OCI-LY7 (cell line): ENCODE results near the gene KIF20A. TPM values are rescaled to one million over a fixed set of nuclear protein-coding genes. Genes with fewer than 3 reads are reported as not detected.

Experiments used
- BruUV-seq: library from RNA; stranded (reverse); fragments of 400-500 nt; replicated peaks from 2 replicates; lab custom pipeline; 2021; lab: Mats Ljungman, UMichigan
- CTCF ChIA-PET: fragments of 300-600 bp; sonication (Branson Sonifier 250); formaldehyde crosslinking; loops from one replicate; lab custom pipeline; 2022; ENCODE audit warnings: antibody characterized with exemption; ENCODE audit not compliant: unreplicated experiment; lab: Charles Lee
- POLR2A ChIA-PET: fragments of 300-600 bp; sonication (Branson Sonifier 250); formaldehyde crosslinking; loops from one replicate; lab custom pipeline; 2022; ENCODE audit warnings: antibody characterized with exemption; lab: Charles Lee
- DNase-seq: peaks from one replicate; pipeline ENCODE4 v3.0.0-alpha.2; 2015; ENCODE audit warnings: low spot score
- H2AFZ ChIP-seq: fragments of 200-600 bp; sonication (generic), shearing (Covaris generic); 2 replicates; pipeline ENCODE4 v1.6.1; 2014; ENCODE audit warnings: mild to moderate bottlenecking, antibody characterized with exemption, low read length, moderate library complexity
- H3K27ac ChIP-seq: fragments of 200-600 bp; sonication (generic); 2 replicates; pipeline ENCODE4 v1.5.1; 2014; ENCODE audit warnings: mixed run types, low read depth, mild to moderate bottlenecking, moderate library complexity, low read length, inconsistent platforms; ENCODE audit not compliant: poor library complexity, severe bottlenecking
- H3K36me3 ChIP-seq: fragments of 200-600 bp; sonication (generic); 2 replicates; pipeline ENCODE4 v1.6.1; 2014; ENCODE audit warnings: mild to moderate bottlenecking, antibody characterized with exemption, low read length, moderate library complexity, mixed read lengths; ENCODE audit not compliant: insufficient read depth
- H3K4me1 ChIP-seq: fragments of 200-600 bp; sonication (generic); 2 replicates; pipeline ENCODE4 v1.5.1; 2014; ENCODE audit warnings: mild to moderate bottlenecking, low read length; ENCODE audit not compliant: insufficient read depth, poor library complexity, severe bottlenecking
- H3K4me2 ChIP-seq: fragments of 200-600 bp; sonication (generic); 2 replicates; pipeline ENCODE4 v1.6.1; 2014; ENCODE audit warnings: mild to moderate bottlenecking, low read length
- H3K4me3 ChIP-seq: fragments of 200-600 bp; sonication (generic); 2 replicates; pipeline ENCODE4 v1.5.1; 2014; ENCODE audit warnings: mild to moderate bottlenecking, low read depth, low read length; ENCODE audit not compliant: poor library complexity, severe bottlenecking
- H3K79me2 ChIP-seq: fragments of 200-600 bp; sonication (generic); 2 replicates; pipeline ENCODE4 v1.6.1; 2016; ENCODE audit warnings: low read depth, mild to moderate bottlenecking, low read length, moderate library complexity, mixed read lengths; ENCODE audit not compliant: insufficient read depth
- H3K9me2 ChIP-seq: fragments of 200-600 bp; sonication (generic); 2 replicates; pipeline ENCODE4 v1.6.1; 2016; ENCODE audit warnings: mild to moderate bottlenecking, low read length, mixed read lengths; ENCODE audit not compliant: insufficient read depth
- H3K9me3 ChIP-seq: fragments of 200-600 bp; sonication (generic); 2 replicates; pipeline ENCODE4 v1.6.1; 2014; ENCODE audit warnings: mild to moderate bottlenecking, mixed run types, low read length, mixed read lengths
- H4K20me1 ChIP-seq: fragments of 200-600 bp; sonication (generic); 2 replicates; pipeline ENCODE4 v1.6.1; 2014; ENCODE audit warnings: mild to moderate bottlenecking, antibody characterized with exemption, low read length, moderate library complexity, mixed read lengths; ENCODE audit not compliant: insufficient read depth
- EZH2phosphoT487 ChIP-seq: fragments of 200-600 bp; sonication (generic); IDR thresholded peaks from 2 replicates; pipeline ENCODE4 v1.6.1; 2018; ENCODE audit warnings: low read depth, borderline replicate concordance, mild to moderate bottlenecking, mixed run types, antibody characterized with exemption, low read length, moderate library complexity, mixed read lengths
- intact Hi-C: fragments of 100-400 bp; cut with micrococcal nuclease; formaldehyde crosslinking; loops from one replicate; pipeline ENCODE4 v1.10.0; 2022; ENCODE audit not compliant: unreplicated experiment
- total RNA-seq, 2 experiments: library from RNA; depleted of rRNA in 1 of 2; stranded (reverse); fragments of >200 nt in 1 of 2; shearing (Covaris generic) in 1 of 2; gene quantifications; 2 replicates each; pipeline ENCODE4 v1.2.3, GENCODE V29; 2014 to 2022
- TF ChIP-seq, protein P1 (sequence below): fragments of 200-600 bp; sonication (generic); conservative IDR thresholded peaks from 2 replicates; pipeline ENCODE4 v1.5.1; 2014; ENCODE audit warnings: mild to moderate bottlenecking, antibody characterized with exemption, low read length, moderate library complexity, mixed read lengths

The KIF20A gene
- total RNA-seq, 2 experiments from 2014 or later, result 63.1 to 65.1 TPM

- H3K36me3 ChIP-seq, result peaks cover 64% of the 10 kb centered on the region
- no peak overlapping the region for H3K27ac ChIP-seq
- no peak for DNase-seq
- no peaks in the 10 kb centered on the region for H4K20me1 ChIP-seq
- no peak overlapping the region for H2AFZ ChIP-seq
- H3K4me3 ChIP-seq, result no peak overlapping the region
- H3K79me2 ChIP-seq, result no peaks in the 10 kb centered on the region
- no peak overlapping the region for H3K4me2 ChIP-seq
- intact Hi-C loops, result no loop called here
- no peaks in the 10 kb centered on the region for H3K4me1 ChIP-seq
- POLR2A ChIA-PET, result no interaction called here
- no peaks in the 10 kb centered on the region for H3K9me2 ChIP-seq
- no TSS peak for BruUV-seq
- H3K9me3 ChIP-seq, result no peaks in the 10 kb centered on the region
- TF ChIP-seq, protein P1, sequence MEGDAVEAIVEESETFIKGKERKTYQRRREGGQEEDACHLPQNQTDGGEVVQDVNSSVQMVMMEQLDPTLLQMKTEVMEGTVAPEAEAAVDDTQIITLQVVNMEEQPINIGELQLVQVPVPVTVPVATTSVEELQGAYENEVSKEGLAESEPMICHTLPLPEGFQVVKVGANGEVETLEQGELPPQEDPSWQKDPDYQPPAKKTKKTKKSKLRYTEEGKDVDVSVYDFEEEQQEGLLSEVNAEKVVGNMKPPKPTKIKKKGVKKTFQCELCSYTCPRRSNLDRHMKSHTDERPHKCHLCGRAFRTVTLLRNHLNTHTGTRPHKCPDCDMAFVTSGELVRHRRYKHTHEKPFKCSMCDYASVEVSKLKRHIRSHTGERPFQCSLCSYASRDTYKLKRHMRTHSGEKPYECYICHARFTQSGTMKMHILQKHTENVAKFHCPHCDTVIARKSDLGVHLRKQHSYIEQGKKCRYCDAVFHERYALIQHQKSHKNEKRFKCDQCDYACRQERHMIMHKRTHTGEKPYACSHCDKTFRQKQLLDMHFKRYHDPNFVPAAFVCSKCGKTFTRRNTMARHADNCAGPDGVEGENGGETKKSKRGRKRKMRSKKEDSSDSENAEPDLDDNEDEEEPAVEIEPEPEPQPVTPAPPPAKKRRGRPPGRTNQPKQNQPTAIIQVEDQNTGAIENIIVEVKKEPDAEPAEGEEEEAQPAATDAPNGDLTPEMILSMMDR, result no peak
- no peak for TF ChIP-seq EZH2phosphoT487
- CTCF ChIA-PET, result no interaction called here
Observed at GRCh38 chr5:138157626-138158025, 21.3 kb upstream of the KIF20A start.

- intact Hi-C loops, result no loop called here
- Histone ChIP-seq H3K36me3 (peaks cover 84% of the 10 kb centered on the region), H2AFZ (no peak overlapping the region)
Observed at GRCh38 chr5:138159666-138160065, 19.2 kb upstream of the KIF20A start.

DNA sequence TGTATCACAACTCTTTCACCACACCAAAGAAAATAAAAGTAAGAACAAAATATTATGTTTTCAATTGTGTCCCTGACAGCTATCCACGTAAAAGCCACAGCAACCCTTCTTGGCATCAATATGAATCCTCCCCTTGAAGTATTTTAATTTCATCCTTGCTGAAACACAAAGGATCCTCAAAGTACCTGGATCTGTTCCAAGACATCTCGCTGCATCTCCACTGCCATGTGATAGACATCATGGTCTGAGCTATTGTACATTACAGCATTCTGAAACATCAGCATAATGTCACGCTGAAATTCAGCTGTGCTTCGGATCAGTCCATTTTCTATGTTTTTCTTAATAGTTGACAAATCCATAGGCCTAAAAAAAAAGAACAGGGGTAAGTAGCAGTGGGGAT is 18.2 kb upstream of the KIF20A start:
- H3K4me1 ChIP-seq, result no peaks in the 10 kb centered on the region
- H3K27ac ChIP-seq, result no peak overlapping the region
- no TSS peak for BruUV-seq
- no peaks in the 10 kb centered on the region for H3K9me3 ChIP-seq
- H3K36me3 ChIP-seq, result peaks cover 95% of the 10 kb centered on the region
- TF ChIP-seq, protein P1, result no peak
- TF ChIP-seq EZH2phosphoT487, result no peak
- H4K20me1 ChIP-seq, result no peaks in the 10 kb centered on the region
- H3K4me3 ChIP-seq, result no peak overlapping the region
- CTCF ChIA-PET, result no interaction called here
- no peak overlapping the region for H2AFZ ChIP-seq
- POLR2A ChIA-PET, result interaction anchor here (1.0 kb wide), 1 partner anchor 11 kb away, joined by 3 read pairs; no protein-coding TSS in a partner anchor
- H3K79me2 ChIP-seq, result no peaks in the 10 kb centered on the region
- intact Hi-C loops, result no loop called here
- DNase-seq, result no peak
- no peak overlapping the region for H3K4me2 ChIP-seq
- H3K9me2 ChIP-seq, result no peaks in the 10 kb centered on the region

More at GRCh38 chr5:138159666-138160065, 19.2 kb upstream of the KIF20A start:
- Histone ChIP-seq H3K9me2 (no peaks in the 10 kb centered on the region), H3K9me3 (no peaks in the 10 kb centered on the region), H3K27ac (no peak overlapping the region), H3K4me3 (no peak overlapping the region), H4K20me1 (no peaks in the 10 kb centered on the region), H3K4me2 (no peak overlapping the region), H3K79me2 (no peaks in the 10 kb centered on the region), H3K4me1 (no peaks in the 10 kb centered on the region)
- no peak for TF ChIP-seq EZH2phosphoT487
- TF ChIP-seq, protein P1, result no peak
- ChIA-PET CTCF (no interaction called here), POLR2A (no interaction called here)
- BruUV-seq, result no TSS peak
- DNase-seq, result no peak
